GM03348 (cell line): ENCODE data around the gene CALU.

Experiments
- DNase-seq: peaks from one replicate; pipeline ENCODE4 v3.0.0; 2012; ENCODE audit warnings: low spot score

The CALU gene

GRCh38 chr7:128752251-128752650, 13.1 kb downstream of the CALU start:
- DNase-seq, result no peak

DNA sequence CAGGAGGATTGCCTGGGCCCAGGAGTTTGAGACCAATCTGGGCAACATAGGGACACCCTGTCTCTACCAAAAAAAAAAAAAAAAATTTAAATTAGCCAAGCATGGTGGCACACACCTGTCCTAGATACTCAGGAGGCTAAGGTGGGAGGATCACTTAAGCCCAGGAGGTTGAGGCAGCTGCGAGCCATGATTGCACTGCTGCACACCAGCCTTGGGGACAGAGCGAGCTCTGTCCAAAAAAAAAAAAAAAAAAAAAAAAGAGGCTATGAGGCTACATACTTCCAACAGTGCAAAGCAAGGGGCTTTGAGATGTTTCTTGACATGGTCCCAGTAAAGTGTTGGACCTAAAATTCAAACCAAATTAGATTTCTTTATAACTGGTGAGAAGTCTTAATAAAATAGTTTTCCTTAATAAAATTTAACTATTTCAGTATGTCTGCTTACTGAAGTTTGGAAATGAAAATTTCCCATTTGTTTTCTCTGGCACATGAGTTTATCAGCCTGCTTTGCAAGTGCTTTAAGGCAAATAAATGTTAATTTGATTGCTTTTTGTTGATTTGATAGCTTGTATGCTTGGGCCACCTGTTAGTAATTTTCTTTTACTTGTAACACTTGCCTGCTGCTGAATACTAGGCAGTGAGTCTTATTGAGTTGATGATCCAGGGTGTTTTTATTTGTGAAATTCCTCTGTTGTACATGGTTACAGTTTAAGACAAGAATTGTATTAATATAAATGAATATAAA, 16.1 kb downstream of the CALU start:
- DNase-seq, result no peak

GRCh38 chr7:128755819-128756476, 16.8 kb downstream of the CALU start:
- DNase-seq, result peak; percentile 83

GRCh38 chr7:128757203-128757602, 18.0 kb downstream of the CALU start:
- no peak for DNase-seq

- no peak for DNase-seq
Observed at GRCh38 chr7:128758553-128758952, 19.4 kb downstream of the CALU start.

DNA sequence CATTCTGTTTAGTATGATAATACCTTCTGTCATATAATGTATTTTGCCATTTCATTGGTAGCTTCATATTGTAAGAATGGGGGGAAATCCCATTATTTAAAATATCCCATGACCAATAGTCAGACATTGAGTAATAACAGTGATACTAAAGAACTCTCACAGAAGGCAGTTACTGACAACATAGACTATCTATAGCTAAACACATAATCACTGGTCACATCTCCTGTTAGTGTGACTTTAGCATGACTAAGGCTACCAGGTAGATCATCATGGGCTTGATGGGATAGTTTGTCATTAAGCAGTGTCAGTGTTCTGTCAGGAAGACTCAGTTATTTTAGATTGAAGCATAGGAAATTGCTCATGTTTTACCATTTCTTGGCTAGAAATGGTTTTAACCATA, 20.1 kb downstream of the CALU start:
- DNase-seq, result no peak

GRCh38 chr7:128763541-128763940, 24.4 kb downstream of the CALU start:
- no peak for DNase-seq

DNA sequence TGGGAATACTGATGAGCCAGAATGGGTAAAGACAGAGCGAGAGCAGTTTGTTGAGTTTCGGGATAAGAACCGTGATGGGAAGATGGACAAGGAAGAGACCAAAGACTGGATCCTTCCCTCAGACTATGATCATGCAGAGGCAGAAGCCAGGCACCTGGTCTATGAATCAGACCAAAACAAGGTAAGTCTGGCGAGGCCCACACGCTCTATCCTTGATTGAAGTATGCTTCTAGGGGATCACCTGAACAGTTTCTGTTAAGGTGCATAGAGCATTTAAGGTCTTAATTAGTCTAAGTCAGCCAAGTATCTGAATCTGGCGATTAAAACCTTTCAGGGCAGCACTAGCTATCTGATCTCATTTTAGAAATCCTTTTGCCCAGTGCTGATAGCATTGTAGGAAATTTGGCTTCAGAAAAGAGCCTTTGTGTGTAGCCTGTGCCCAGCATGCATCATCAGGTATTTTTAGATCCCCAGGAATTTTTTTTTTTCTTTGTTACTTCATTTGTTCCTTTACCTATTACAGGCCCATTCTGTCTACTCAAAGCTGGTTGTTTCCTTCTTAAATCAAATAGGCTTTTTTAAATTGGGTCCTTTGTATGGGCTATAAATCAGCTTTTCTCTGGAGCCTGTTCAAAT, 28.4 kb downstream of the CALU start:
- DNase-seq, result no peak

DNA sequence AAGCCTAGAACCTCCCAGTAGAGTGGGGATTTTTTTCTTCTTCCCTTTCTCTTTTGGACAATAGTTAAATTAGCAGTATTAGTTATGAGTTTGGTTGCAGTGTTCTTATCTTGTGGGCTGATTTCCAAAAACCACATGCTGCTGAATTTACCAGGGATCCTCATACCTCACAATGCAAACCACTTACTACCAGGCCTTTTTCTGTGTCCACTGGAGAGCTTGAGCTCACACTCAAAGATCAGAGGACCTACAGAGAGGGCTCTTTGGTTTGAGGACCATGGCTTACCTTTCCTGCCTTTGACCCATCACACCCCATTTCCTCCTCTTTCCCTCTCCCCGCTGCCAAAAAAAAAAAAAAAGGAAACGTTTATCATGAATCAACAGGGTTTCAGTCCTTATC, 31.1 kb downstream of the CALU start:
- no peak for DNase-seq

- DNase-seq, result no peak
Observed at GRCh38 chr7:128773604-128774003, 34.4 kb downstream of the CALU start.

DNA sequence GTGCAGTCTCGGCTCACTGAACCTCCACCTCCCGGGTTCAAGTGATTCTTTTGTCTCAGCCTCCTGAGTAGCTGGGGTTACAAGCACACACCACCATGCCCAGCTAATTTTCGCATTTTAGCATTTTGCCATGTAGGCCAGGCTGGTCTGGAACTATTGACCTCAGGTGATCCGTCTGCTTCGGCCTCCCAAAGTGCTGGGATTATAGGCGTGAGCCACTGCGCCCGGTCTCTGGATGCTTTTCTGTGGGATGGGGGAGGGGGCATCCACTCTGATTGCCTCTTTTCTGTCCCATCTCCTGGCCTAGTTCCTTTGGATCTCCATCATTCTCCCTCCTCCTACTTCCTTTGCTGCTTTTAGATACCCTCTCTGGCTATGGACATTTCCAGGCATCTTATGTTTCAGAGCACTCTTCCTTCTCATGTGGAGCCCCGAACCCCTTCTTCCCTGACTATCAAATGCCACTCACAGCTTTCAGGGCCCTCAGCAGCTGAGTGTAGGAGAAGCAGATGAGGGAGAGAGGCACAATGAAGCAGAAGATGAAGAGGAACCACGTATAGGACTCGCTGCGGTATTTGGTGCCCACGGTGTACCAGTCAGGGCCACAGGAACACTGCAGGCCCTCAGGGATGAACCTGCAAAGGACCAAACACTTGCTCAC, 35.0 kb downstream of the CALU start:
- DNase-seq, result no peak

- DNase-seq, result no peak
Observed at GRCh38 chr7:128774921-128775320, 35.8 kb downstream of the CALU start.

GRCh38 chr7:128775744-128776474, 36.8 kb downstream of the CALU start, which contains the start of gene OPN1SW:
Gene OPN1SW (minus strand): TSS chr7:128775794. CDS start chr7:128775781, 13 bp downstream.
- DNase-seq, result no peak

DNA sequence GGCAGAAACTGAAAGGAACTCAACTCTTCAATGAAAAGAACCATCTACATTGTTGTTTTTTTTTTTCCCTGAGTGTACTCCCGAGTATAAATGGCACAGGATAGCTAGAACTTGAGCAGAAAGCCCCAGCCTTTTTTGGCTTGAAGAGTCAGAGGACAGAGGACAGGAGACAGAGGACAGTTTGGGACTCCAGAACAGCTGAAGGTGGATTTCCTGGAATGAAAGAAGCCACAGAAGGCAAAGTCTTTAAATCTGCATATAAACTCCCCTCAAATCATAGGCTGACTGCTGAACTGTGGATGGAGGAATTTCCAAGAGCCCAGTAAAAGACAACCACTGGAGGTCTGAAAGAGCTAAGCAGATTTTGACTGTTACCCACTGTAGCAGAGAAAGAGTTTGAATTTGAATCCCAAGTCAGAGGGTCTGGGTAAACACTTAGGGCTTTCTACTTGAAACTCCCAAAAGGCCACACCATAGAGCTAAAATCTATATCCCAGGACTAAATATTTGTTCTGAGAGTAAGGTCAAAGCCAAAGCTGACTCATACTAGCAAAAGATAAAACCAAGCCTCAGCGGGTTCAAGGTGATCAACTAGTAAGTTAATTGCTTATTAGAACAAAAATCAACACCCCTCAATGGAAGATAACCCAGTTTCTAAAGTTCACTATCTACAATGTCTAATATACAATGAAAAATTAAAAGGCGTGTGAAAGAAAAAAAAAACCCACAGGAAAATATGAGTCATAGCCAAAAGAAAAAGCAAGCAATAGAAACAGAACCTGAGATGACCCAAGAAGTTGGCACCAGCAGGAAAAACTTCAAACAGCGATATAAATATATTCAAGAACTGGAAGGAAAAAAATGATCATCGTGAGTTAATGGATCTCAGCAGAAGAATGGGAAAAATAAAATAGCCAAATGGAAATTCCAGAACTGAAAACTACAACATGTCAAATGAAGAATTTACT, 38.3 kb downstream of the CALU start:
- no peak for DNase-seq

- no peak for DNase-seq
Observed at GRCh38 chr7:128778946-128779345, 39.8 kb downstream of the CALU start.

DNA sequence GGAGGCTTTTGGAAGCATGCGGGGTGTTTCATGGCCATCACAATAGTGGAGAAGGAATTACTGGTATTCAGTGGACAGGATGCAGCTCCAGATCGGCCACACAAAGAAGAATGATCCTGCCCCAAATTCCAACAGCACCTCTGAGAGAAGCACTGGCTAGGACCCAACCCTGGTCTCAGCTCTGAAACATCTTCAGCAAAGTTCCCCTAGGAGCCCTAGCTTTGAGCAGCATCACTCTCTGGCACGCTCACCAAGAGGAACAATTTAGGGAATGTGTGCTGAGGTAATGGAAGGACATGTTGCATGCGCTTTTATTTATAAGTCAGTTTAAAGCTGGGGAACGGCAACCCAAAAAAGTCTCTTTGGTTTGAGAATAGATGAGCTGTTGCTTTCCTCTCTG, 42.0 kb downstream of the CALU start:
- DNase-seq, result peak; percentile 87

DNA sequence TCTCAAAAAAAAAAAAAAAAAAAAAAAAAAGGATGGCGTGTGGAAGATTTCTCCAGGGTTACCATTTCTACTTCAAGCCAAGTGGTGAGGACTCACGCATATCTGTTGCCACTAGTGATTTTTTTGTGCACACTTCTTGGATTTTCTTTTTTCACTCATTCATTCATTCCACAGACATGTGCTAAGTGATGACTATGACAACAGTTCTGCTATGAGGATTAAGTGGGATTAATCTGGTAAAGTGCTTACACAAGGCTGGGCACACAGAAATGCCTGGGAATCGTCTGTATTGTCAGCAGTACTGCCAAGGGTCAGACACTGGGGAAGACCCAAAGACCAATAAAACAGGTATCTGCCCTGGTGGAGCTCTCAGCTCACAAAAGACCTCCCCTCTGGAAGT, 42.7 kb downstream of the CALU start:
- no peak for DNase-seq

DNA sequence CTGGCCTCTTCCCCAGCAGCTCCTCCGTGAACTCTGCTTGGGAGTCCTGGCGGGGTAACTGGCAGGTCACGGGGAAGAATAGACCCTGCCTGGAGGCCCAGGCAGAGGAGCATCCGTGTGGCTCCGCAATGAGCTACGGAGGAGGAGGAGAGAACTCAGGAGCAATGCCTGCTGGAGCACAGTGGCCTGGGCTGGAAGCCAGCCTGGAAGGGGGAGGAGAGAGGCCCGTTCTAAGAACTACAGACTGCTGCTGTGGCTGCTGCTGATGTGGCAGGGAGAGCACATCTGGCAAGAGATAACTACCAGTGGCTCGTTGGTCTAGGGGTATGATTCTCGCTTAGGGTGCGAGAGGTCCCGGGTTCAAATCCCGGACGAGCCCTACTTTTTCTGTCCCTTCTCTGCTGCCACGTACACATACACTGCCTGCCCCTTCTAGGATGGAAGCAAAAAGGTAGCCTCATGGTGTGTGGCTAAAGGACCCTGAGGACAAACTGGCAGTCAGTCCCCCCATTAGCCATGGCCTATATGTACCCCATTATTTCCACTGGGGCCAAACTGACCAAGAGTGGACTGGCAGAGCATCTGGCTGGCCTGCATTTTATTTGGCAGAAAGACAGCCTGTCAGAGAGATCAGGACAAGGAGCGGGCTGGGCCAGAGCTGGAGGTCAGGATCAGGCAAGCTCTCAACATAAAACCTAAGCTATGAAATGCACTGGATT, 44.1 kb downstream of the CALU start:
- peak; percentile 82 for DNase-seq

GRCh38 chr7:128785738-128786137, 46.6 kb downstream of the CALU start:
- no peak for DNase-seq
